Heart right ventricle (tissue), 16 donors: ENCODE data around the gene KLF13. TPM values are rescaled to one million over a fixed set of nuclear protein-coding genes. Genes with fewer than 3 reads are reported as not detected.

Source experiments
- ATAC-seq, 8 donors: fragments of 200-7000 bp; cut with Tn5 transposase; one replicate each; pipeline ENCODE4 v1.9.1; 2020; ENCODE audit warnings: mild to moderate bottlenecking in 8 of 8, moderate library complexity in 8 of 8, moderate number of reproducible peaks in 1 of 8
- DNase-seq, 2 donors: peaks; one replicate each; pipeline ENCODE4 v3.0.0-alpha.2; 2020
- H3K27ac ChIP-seq, 10 donors: fragments of 200-600 bp; sonication (generic) in 2 of 10; one replicate each; pipeline versions ENCODE4 v1.5.0 to v1.8.0; 2020 to 2022; ENCODE audit warnings: mild to moderate bottlenecking in 3 of 10
- H3K27me3 ChIP-seq, 7 donors: fragments of 200-600 bp; one replicate each; pipeline ENCODE4 v1.8.0; 2021 to 2022; ENCODE audit warnings: mild to moderate bottlenecking in 2 of 7
- H3K36me3 ChIP-seq, 9 donors: fragments of 200-600 bp; sonication (generic) in 1 of 9; one replicate each; pipeline versions ENCODE4 v1.5.0 to v1.8.0; 2020 to 2022; ENCODE audit warnings: mild to moderate bottlenecking in 2 of 9
- H3K4me1 ChIP-seq, 9 donors: fragments of 200-600 bp; sonication (generic) in 1 of 9; one replicate each; pipeline versions ENCODE4 v1.5.0 to v1.8.0; 2020 to 2022; ENCODE audit warnings: mild to moderate bottlenecking in 4 of 9
- H3K4me3 ChIP-seq, 10 donors: fragments of 200-600 bp; sonication (generic) in 2 of 10; one replicate each; pipeline versions ENCODE4 v1.5.0 to v1.8.0; 2020 to 2022; ENCODE audit warnings: mild to moderate bottlenecking in 7 of 10, moderate library complexity in 2 of 10
- H3K9me3 ChIP-seq, 11 donors: fragments of 200-600 bp in 10 of 11; sonication (generic) in 2 of 11; one replicate each; pipeline versions ENCODE4 v1.5.0 to v1.8.0; 2013 to 2022; ENCODE audit warnings: mild to moderate bottlenecking in 2 of 11, control low read depth in 1 of 11, moderate library complexity in 1 of 11
- WGBS, 2 donors: extraction: QIAGEN DNeasy Blood & Tissue Kit; methylation state at CpG; one replicate each; pipeline ENCODE4 v1.1.7; 2013; ENCODE audit warnings: inconsistent platforms in 1 of 2; 5-methylcytosine and 5-hydroxymethylcytosine counted together
- intact Hi-C, 10 donors: fragments of 100-400 bp; cut with DNase I; formaldehyde crosslinking; loops; one replicate each; pipeline versions ENCODE4 v1.11.1 to v1.14.2; 2022
- polyA plus RNA-seq, 2 donors: library from polyadenylated mRNA; stranded (reverse); fragments of 200-250 nt; gene quantifications; one replicate each; pipeline ENCODE4 v1.2.3, GENCODE V29; 2013
- total RNA-seq, 10 donors: library from RNA; stranded (reverse); fragmentation: NEBNext Ultra II Directional in 3 of 10; extraction: Animal tissue kit (Norgen Biotek cat#: 25700) in 3 of 10; gene quantifications; one replicate each; pipeline versions ENCODE4 v1.2.1 to v1.2.4, GENCODE V29; 2021 to 2023
- TF ChIP-seq, protein P1 (sequence below), 9 donors: fragments of 200-600 bp; sonication (generic) in 2 of 9; IDR thresholded peaks; one replicate each; pipeline versions ENCODE4 v1.5.0 to v1.8.0; 2021 to 2022; ENCODE audit warnings: antibody characterized with exemption in 9 of 9, mild to moderate bottlenecking in 5 of 9, moderate library complexity in 1 of 9
- donor health status: Arrhythmogenic right ventricular cardiomyopathy.
- donor health status: ischemic (EF 13 %, LVEDD 7.1; RV severe dilation, severe dysfunction).
- donor health status: healthy with polysubstance abuse.
- donor health status: DM: no; HTN: yes; CAD: no.
- donor health status: DM: no; HTN: no; CAD: no.
- donor health status: ischemic (EF 25% LVEDD 6.9; RV normal size, moderate dysfunction).
- donor health status: ischemic (EF 25% LVEDD 5.7; RV mildly dilated, moderate dysfunction).
- donor health status: healthy.
- donor health status: DM: yes; HTN: yes; CAD: no.
- donor health status: Ischemic cardiomyopathy.
- donor health status: ischemic (EF 35%, LVEDD 5.7; RV mildly dilated, moderate dysfunction).
- donor health status: nonischemic (EF 11% LVEDD 7.7; RV severe dilation, severe dysfunction).
- donor health status: DM: yes; HTN: yes; CAD: no.
- donor health status: PGD.
- donor health status: ischemic (EF 29% LVEDD 5.4; RV normal size, mild dysfunction).
- donor health status: nonischemic (EF 23%, LVEDD 6.1; RV moderate dilation, normal function).

Gene KLF13
- total and polyA plus RNA-seq, 12 donors: 28.4 to 101 (median 45.0) TPM

DNA sequence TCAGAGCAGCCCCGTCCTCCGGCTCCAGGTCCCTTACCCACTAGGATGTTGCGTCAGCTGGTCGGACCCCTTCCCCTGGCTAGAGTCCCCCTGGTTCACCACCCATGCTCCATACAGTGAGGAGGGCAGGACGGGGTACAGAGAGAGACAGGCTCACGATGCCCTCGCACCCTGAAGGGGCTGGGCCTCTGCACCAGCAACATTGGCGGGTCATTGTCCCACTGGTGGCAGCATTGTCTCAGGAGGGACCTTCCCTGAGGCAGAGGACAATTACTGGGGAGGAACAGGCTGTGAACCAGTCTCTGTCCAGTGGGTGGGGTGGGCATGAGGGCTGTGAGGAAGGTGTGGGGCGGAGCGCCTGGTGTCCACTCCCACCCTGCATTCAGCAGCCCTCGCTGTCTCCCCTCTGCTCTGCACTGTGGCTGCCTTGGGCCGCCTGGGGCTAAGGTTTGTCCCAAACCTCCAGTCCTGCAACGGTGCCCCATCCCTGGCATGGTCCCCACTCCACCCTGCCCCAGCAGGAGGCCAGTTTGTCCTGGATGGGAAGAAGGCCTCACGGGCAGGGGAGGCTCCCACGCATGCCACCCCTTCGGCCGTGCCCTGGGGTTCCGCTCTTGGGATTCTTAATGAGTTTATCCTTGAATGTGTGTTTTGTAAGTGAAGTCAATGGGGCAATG, 48.0 kb upstream of the KLF13 start:
- no peaks in the 10 kb centered on the region for H3K9me3 ChIP-seq
- TF ChIP-seq, protein P1, sequence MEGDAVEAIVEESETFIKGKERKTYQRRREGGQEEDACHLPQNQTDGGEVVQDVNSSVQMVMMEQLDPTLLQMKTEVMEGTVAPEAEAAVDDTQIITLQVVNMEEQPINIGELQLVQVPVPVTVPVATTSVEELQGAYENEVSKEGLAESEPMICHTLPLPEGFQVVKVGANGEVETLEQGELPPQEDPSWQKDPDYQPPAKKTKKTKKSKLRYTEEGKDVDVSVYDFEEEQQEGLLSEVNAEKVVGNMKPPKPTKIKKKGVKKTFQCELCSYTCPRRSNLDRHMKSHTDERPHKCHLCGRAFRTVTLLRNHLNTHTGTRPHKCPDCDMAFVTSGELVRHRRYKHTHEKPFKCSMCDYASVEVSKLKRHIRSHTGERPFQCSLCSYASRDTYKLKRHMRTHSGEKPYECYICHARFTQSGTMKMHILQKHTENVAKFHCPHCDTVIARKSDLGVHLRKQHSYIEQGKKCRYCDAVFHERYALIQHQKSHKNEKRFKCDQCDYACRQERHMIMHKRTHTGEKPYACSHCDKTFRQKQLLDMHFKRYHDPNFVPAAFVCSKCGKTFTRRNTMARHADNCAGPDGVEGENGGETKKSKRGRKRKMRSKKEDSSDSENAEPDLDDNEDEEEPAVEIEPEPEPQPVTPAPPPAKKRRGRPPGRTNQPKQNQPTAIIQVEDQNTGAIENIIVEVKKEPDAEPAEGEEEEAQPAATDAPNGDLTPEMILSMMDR (IDR thresholded peaks at IDR 0.05): no peak
- H3K4me1 ChIP-seq: peaks cover 0 to 27% (median 5%) of the 10 kb centered on the region in 9 donors
- no peaks in the 10 kb centered on the region for H3K27me3 ChIP-seq
- no peak for ATAC-seq
- H3K27ac ChIP-seq: no peak overlapping the region
- no peaks in the 10 kb centered on the region for H3K36me3 ChIP-seq
- no peak for DNase-seq
- H3K4me3 ChIP-seq: no peak overlapping the region
- WGBS, 2 donors: 97% methylated on average over 18 of the region's 18 CpGs
- intact Hi-C loops: no loop called here

DNA sequence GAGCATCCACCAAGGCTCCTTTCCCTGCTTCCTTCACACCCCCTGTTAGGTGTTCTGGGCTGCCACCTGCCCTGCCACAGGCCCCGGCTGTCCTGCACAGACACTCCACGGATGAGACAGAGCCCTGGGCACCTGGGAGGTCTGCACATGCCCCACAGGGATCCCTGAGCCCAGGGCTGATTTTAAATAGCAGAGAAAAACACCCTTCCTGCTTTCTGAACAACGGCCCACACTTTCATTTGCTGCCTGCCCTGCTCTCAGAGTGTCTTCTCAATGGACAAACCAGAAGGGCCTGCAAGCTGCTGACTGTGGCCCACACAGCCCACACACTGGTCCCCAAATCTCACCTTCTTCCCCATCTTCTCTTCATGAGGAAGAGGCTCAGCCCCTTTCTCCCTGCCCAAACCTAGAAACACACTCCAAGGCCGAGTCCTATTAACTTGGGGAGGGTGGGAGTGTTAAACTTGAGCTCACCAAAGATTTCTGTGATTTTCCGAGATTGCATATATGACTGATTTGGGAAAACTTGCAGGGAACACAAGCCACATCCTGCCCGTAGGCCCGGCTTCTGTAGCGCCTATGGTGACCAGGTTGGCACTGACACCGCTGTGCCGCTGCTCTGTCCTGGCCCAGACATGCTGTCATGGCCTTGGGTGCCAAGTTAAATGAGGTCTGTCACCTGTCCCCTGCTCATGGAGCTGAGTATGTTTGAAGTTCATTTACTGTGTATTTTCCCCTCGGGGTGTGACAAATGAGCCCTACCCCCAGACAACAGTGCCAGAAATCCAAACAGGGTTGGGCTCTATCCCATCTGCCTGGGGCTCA, 47.2 kb upstream of the KLF13 start:
- peak in 1 of 2 donors; percentile 3 for DNase-seq
- Histone ChIP-seq H3K36me3 (no peaks in the 10 kb centered on the region), H3K9me3 (no peaks in the 10 kb centered on the region), H3K4me1 (peaks cover 0 to 26% (median 5%) of the 10 kb centered on the region in 9 donors), H3K4me3 (no peak overlapping the region), H3K27me3 (no peaks in the 10 kb centered on the region), H3K27ac (no peak overlapping the region)
- peak in 3 of 8 donors; percentile 21 to 51 (median 36) for ATAC-seq
- TF ChIP-seq, protein P1 (IDR thresholded peaks at IDR 0.05): no peak
- intact Hi-C loops: no loop called here
- 84 to 87% methylated on average over 11 of the region's 11 CpGs for WGBS, 2 donors

DNA sequence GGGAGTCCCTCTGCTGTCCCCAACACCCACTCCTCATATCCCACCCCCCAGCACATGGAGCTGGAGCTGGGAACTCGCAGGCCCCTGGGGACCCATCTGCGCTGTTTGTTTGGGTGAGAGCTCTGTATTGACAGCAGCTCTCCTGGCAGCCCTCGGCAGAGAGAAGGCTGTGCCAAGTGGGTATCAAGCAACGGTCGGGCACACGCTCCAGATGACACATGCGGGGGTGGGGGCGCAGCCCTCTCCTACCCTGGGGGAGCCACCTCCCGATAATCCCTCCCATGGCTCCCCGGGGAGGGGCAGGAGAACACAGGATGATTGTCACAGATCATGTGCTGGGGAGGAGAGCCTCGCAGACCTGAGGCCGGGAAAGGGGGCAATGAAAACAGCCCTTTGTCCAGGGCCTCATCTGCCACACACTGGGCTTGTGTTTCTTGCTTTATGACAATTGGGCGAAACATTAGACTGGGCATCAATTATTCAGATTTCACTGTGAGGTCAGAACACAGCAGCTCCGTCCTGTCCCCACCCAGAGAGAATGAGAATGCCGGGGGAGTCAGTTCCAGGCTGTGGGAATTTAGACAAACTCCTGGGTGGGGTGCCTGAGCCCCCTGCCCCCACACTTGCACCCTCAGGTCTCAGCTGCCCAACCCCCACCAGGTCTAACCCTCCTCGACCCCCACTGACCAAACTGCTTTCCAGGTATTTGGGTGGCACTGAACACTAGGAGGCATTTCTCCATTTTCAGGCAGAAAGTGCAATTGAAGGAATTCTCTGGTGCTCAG, 46.4 kb upstream of the KLF13 start:
- no peaks in the 10 kb centered on the region for H3K27me3 ChIP-seq
- 44 to 57% methylated on average over 16 of the region's 16 CpGs for WGBS, 2 donors
- peak; percentile 11 to 27 for DNase-seq

More for the DNA sequence above, 46.4 kb upstream of the KLF13 start:
- TF ChIP-seq, protein P1 (IDR thresholded peaks at IDR 0.05): no peak
- intact Hi-C loops: no loop called here
- no peak overlapping the region for H3K27ac ChIP-seq
- no peaks in the 10 kb centered on the region for H3K36me3 ChIP-seq
- no peak overlapping the region for H3K4me3 ChIP-seq
- H3K9me3 ChIP-seq: no peaks in the 10 kb centered on the region
- peak in 5 of 8 donors; percentile 39 to 61 (median 53) for ATAC-seq
- peaks cover 0 to 18% (median 2%) of the 10 kb centered on the region in 9 donors for H3K4me1 ChIP-seq
